NT2/D1 (cell line): ENCODE results near the gene KIF1A.
A peak's percentile ranks its signal among the peaks of the same experiment; 100 is the strongest.

ENCODE experiments used
- DNase-seq: peaks from one replicate; pipeline ENCODE4 v3.0.0-alpha.2; 2011; ENCODE audit warnings: low read depth, low spot score
- H3K27me3 ChIP-seq: 2 replicates; pipeline ENCODE4 v1.6.0; 2011; ENCODE audit warnings: mild to moderate bottlenecking; ENCODE audit not compliant: insufficient read length, insufficient read depth
- H3K36me3 ChIP-seq: 2 replicates; pipeline ENCODE4 v1.6.1; 2011; ENCODE audit warnings: mild to moderate bottlenecking, low read length, mixed read lengths; ENCODE audit not compliant: insufficient read depth, insufficient read length
- H3K4me1 ChIP-seq: 2 replicates; pipeline ENCODE4 v1.5.1; 2011; ENCODE audit not compliant: insufficient read depth, insufficient read length
- H3K4me3 ChIP-seq: 2 replicates; pipeline ENCODE4 v1.5.1; 2011; ENCODE audit warnings: low read depth; ENCODE audit not compliant: insufficient read length
- H3K9ac ChIP-seq: 2 replicates; pipeline ENCODE4 v1.6.0; 2011; ENCODE audit warnings: low read depth; ENCODE audit not compliant: insufficient read length
- H3K9me3 ChIP-seq: 2 replicates; pipeline ENCODE4 v1.5.1; 2011; ENCODE audit warnings: mild to moderate bottlenecking, low read length; ENCODE audit not compliant: insufficient read depth
- SUZ12 ChIP-seq: IDR thresholded peaks from 2 replicates; pipeline ENCODE4 v1.6.1; 2011; ENCODE audit not compliant: insufficient read length, insufficient read depth; ENCODE audit errors: extremely low read depth
- YY1 ChIP-seq: IDR thresholded peaks from 2 replicates; pipeline ENCODE4 v1.6.1; 2011; ENCODE audit not compliant: insufficient read length, insufficient read depth
- ZNF274 ChIP-seq: IDR thresholded peaks from 2 replicates; pipeline ENCODE4 v1.6.1; 2011; ENCODE audit warnings: mild to moderate bottlenecking, low read depth, low read length

The KIF1A gene

DNA sequence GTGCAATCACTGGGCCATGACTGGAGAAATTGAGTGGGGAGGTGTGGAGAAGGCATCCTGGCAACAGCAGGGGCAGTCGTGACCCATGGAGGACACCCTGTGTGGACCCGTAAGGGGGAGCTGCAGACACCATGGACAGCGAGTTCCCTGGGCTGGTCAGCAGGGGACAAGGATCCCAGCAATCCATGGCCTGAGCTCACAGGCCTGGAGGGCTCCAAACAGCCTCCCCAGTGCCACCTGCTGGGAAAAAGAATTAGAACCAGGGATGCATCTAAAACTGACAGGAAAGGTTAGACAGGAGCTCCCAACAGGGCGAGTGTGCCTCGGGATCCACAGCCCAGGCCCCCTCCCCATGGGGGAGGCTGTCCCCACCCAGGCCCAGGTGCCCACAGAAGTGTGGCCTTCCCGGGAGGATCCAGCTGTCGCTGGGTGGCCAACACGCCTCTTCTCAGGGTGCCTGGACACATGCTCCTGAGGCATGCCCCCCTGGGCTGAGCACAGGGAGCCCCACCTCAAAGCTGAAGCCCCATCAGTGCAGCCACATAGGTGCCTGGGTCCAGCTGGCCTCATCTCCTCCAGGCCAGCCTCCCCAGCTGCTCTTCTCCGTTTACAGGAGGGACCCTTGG is 20.5 kb upstream of the KIF1A start:
- DNase-seq = peak; percentile 65
- Histone ChIP-seq H3K27me3 (peaks cover 6% of the 10 kb centered on the region), H3K9ac (no peak overlapping the region), H3K9me3 (peaks cover 13% of the 10 kb centered on the region; the same call in 1 of the 2 replicates), H3K4me3 (no peak overlapping the region), H3K36me3 (no peaks in the 10 kb centered on the region), H3K4me1 (peaks cover 11% of the 10 kb centered on the region)
- TF ChIP-seq ZNF274 (no peak), YY1 (no peak), SUZ12 (no peak)

GRCh38 chr2:240839152-240840143 is 19.4 kb upstream of the KIF1A start:
- no peak for TF ChIP-seq YY1
- TF ChIP-seq SUZ12 = no peak
- TF ChIP-seq ZNF274 = no peak
- no peak for DNase-seq
- peaks cover 15% of the 10 kb centered on the region for H3K4me1 ChIP-seq
- H3K27me3 ChIP-seq = peaks cover 8% of the 10 kb centered on the region
- H3K9me3 ChIP-seq = peaks cover 2% of the 10 kb centered on the region; the same call in 1 of the 2 replicates
- H3K36me3 ChIP-seq = no peaks in the 10 kb centered on the region
- H3K9ac ChIP-seq = no peak overlapping the region
- no peak overlapping the region for H3K4me3 ChIP-seq

DNA sequence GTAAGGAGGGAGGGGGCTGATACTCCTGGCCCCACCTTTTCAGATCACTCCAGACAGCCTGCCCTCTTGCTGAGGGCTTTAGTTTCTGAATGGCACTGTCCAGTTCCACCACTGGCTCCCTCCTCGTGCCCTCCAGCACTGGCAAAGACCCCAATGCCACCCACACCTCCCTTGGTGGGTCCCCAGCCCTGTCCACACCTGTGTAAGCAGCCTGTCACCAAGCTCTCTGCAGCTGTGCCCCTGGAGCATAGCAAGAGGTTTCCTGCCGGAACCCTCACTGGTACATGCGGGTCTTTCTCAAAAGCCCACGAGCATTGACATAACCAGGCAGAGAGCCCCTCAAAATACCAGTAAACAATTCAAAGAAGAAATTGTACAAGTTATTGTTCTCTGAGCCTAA is 17.6 kb upstream of the KIF1A start:
- no peak for TF ChIP-seq ZNF274
- no peak for TF ChIP-seq YY1
- TF ChIP-seq SUZ12 = no peak
- Histone ChIP-seq H3K9ac (no peak overlapping the region), H3K4me3 (no peak overlapping the region), H3K9me3 (no peaks in the 10 kb centered on the region), H3K4me1 (peaks cover 15% of the 10 kb centered on the region), H3K27me3 (peaks cover 20% of the 10 kb centered on the region), H3K36me3 (no peaks in the 10 kb centered on the region)
- no peak for DNase-seq

DNA sequence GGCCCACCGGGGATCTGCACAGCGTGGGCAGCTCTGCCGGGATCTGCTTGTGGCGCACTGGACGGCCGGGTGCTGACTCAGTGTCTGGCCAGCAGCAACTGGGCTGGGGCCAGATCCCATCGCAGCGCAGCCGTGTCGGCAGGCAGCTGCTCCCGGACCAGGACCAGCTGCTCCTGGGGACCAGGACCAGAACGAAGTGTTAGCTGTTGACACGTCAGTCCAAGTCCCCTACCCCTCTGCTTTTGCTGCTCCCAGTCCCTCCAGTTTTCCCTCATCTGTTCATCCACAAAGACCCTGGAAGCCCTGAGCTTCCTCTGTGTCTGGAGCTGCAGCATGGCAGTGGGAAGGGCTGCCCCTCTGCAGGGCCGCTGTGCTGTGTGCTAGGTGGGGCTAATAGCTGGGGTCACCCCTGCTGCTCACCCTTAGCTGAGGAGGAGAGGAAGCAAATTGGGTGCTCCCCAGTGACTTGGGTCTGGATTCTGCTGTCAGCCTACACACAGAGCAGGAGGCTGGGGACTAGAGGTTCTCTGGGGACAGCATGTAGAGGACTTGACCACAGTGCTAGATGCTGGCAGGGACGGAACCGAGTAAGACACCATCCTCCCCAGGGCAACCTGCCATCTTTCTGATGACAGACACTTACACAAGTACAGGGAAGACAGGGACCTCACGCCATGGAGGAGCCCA is 16.9 kb upstream of the KIF1A start:
- Histone ChIP-seq H3K4me3 (no peak overlapping the region), H3K36me3 (no peaks in the 10 kb centered on the region), H3K9me3 (no peaks in the 10 kb centered on the region), H3K4me1 (peaks cover 15% of the 10 kb centered on the region), H3K9ac (peak overlapping the region; percentile 33), H3K27me3 (peaks cover 24% of the 10 kb centered on the region)
- TF ChIP-seq ZNF274 (no peak), SUZ12 (no peak), YY1 (no peak)
- no peak for DNase-seq

GRCh38 chr2:240835528-240835927 is 15.5 kb upstream of the KIF1A start:
- Histone ChIP-seq H3K4me3 (no peak overlapping the region), H3K36me3 (no peaks in the 10 kb centered on the region), H3K27me3 (peaks cover 38% of the 10 kb centered on the region), H3K9ac (no peak overlapping the region), H3K4me1 (peaks cover 12% of the 10 kb centered on the region), H3K9me3 (no peaks in the 10 kb centered on the region)
- no peak for TF ChIP-seq YY1
- DNase-seq = no peak

- TF ChIP-seq ZNF274 (no peak), YY1 (no peak), SUZ12 (no peak)
- Histone ChIP-seq H3K9me3 (no peaks in the 10 kb centered on the region), H3K4me3 (no peak overlapping the region), H3K9ac (no peak overlapping the region), H3K27me3 (peaks cover 48% of the 10 kb centered on the region), H3K4me1 (peaks cover 8% of the 10 kb centered on the region), H3K36me3 (no peaks in the 10 kb centered on the region)
- no peak for DNase-seq
Measured at GRCh38 chr2:240834377-240834975, 14.5 kb upstream of the KIF1A start.
